ENCODE measurements around the gene ABTB1.

DNA sequence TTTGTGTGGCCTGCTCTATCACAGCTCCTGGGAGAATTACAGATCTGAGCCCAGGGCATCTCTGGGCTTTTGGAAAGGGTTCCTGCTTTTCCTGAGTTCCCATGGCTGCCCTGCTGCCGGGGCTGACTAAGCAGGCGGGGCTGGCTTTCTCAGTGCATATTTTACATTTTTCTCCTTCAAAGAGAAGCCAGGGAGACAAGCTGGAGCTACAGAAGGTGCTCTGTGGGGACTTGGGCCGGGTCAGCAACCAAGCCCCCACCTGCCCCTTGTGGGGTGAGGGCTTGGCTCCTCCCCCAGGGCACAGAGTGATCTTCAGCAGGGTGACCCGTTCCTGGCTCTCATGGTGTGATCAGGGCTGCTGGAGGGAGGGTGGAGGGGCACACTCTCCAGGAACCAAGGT, 17.4 kb downstream of the ABTB1 start:
- TF ChIP-seq, protein P1, sequence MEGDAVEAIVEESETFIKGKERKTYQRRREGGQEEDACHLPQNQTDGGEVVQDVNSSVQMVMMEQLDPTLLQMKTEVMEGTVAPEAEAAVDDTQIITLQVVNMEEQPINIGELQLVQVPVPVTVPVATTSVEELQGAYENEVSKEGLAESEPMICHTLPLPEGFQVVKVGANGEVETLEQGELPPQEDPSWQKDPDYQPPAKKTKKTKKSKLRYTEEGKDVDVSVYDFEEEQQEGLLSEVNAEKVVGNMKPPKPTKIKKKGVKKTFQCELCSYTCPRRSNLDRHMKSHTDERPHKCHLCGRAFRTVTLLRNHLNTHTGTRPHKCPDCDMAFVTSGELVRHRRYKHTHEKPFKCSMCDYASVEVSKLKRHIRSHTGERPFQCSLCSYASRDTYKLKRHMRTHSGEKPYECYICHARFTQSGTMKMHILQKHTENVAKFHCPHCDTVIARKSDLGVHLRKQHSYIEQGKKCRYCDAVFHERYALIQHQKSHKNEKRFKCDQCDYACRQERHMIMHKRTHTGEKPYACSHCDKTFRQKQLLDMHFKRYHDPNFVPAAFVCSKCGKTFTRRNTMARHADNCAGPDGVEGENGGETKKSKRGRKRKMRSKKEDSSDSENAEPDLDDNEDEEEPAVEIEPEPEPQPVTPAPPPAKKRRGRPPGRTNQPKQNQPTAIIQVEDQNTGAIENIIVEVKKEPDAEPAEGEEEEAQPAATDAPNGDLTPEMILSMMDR (IDR thresholded peaks at IDR 0.05), result no peak
- TF ChIP-seq EP300 (IDR thresholded peaks at IDR 0.05) (no peak), POLR2AphosphoS5 (IDR thresholded peaks at IDR 0.05) (peak; percentile 14)

Data from gastroesophageal sphincter (tissue), 3 donors.